ENCODE measurements around the gene SNED1.
"Not testable (repeated sequence)": the region's sequence is repeated elsewhere in the genome, so short reads cannot be mapped to it uniquely, and the experiment has no call there.

The SNED1 gene

DNA sequence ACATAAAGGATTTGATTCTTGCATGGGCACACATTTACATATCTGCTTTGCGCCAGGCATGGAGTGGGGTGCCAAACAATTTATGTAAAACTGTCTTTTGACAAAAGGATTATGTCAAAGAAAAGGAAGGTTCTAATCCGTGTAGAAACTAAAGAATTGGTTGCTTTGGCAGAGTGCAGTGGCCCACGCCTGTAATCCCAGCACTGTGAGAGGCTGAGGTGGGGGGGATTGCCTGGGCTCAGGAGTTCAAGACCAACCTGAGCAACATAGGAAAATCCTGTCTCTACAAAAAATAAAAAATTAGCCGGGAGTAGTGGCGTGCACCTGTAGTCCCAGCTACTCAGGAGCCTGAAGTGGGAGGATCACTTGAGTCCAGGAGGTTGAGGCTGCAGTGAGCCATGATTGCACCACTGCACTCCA lies 104.8 kb downstream of the SNED1 start:
- TF ChIP-seq, protein P1, sequence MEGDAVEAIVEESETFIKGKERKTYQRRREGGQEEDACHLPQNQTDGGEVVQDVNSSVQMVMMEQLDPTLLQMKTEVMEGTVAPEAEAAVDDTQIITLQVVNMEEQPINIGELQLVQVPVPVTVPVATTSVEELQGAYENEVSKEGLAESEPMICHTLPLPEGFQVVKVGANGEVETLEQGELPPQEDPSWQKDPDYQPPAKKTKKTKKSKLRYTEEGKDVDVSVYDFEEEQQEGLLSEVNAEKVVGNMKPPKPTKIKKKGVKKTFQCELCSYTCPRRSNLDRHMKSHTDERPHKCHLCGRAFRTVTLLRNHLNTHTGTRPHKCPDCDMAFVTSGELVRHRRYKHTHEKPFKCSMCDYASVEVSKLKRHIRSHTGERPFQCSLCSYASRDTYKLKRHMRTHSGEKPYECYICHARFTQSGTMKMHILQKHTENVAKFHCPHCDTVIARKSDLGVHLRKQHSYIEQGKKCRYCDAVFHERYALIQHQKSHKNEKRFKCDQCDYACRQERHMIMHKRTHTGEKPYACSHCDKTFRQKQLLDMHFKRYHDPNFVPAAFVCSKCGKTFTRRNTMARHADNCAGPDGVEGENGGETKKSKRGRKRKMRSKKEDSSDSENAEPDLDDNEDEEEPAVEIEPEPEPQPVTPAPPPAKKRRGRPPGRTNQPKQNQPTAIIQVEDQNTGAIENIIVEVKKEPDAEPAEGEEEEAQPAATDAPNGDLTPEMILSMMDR (IDR thresholded peaks at IDR 0.05; ENCODE audit: extremely low read depth, insufficient read depth, missing control alignments): no peak
- in situ Hi-C loops (cut with MboI; ENCODE audit: low pct_unique_long_range_greater_than_20kb, low sequenced_read_pairs, unreplicated experiment): no loop called here
- DNase-seq (ENCODE audit: low spot score): no peak

DNA sequence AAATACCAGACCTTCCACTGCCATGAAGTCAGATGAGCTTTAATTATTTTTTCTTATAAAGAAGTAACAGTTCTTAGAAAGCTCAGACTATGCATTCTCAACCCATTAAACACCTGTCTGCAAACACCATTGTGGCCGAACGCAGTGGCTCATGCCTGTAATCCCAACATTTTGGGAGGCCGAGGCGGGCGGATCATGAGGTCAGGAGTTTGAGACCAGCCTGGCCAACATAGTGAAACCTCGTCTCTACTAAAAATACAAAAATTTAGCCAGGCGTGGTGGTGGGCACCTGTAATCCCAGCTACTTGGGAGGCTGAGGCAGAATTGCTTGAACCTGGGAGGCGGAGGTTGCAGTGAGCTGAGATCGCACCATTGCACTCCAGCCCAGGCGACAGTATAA lies 106.2 kb downstream of the SNED1 start:
- in situ Hi-C loops (cut with MboI; ENCODE audit: low pct_unique_long_range_greater_than_20kb, low sequenced_read_pairs, unreplicated experiment); DNase-seq (ENCODE audit: low spot score): not testable (repeated sequence)

DNA sequence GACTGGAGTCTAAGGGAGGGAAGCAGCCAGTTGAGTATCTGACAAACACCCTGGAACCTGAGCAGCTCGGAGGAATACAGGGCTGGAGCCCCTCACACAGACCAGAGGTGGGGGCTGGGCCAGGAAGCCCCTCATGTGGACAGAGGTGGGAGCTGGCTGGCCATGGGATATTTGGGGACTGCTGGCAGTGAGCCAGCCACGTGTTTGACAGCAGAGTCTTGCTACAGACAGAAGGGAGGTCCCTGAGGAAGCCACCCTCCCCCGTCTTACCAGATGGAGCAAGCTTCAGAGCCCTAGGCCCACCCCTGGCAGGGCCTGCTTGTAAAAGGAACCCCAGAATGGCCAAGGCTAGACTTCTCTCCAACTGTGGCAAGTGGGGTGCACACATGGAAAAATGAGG lies 107.2 kb downstream of the SNED1 start:
- TF ChIP-seq, protein P1 (IDR thresholded peaks at IDR 0.05; ENCODE audit: extremely low read depth, insufficient read depth, missing control alignments): no peak
- no peak for DNase-seq (ENCODE audit: low spot score)
- in situ Hi-C loops (cut with MboI; ENCODE audit: low pct_unique_long_range_greater_than_20kb, low sequenced_read_pairs, unreplicated experiment): no loop called here

DNA sequence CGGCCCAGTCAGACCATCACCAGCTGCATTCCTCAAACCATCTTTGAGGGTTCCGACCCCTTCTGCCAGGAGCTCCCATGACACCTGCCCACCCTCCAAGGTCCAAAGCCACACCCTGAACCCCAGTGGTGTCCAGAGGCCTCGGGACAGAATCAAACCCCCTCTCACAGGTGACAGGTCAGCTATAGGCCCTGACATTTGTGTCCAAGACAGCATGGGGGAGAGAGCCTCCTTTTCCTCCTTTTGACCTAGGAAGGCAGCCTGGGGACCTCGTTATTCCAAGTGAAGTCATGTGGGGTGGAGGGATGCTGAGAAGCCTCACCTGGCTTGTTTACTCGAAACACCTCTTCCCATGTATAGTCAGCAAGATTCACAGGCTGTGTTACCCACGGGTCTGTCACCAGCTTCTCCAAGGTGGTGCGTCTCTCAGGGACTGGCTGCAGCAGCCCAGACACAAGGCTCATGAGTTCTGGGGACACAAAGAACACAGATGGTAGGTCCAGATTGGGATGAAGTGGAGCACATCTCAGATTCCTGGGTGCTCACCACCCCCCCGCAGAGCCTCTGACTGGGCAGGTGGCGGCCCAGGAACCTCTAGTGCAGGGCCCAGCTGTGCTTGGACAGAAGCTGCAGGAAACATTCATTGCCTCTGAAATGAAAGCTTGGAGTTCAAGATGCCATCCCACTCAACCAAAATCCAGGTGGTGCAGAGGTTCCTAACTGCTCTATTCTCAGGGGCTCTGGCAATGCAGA lies 108.8 kb downstream of the SNED1 start:
- in situ Hi-C loops (cut with MboI; ENCODE audit: low pct_unique_long_range_greater_than_20kb, low sequenced_read_pairs, unreplicated experiment): no loop called here
- TF ChIP-seq, protein P1 (IDR thresholded peaks at IDR 0.05; ENCODE audit: extremely low read depth, insufficient read depth, missing control alignments): no peak
- no peak for DNase-seq (ENCODE audit: low spot score)

DNA sequence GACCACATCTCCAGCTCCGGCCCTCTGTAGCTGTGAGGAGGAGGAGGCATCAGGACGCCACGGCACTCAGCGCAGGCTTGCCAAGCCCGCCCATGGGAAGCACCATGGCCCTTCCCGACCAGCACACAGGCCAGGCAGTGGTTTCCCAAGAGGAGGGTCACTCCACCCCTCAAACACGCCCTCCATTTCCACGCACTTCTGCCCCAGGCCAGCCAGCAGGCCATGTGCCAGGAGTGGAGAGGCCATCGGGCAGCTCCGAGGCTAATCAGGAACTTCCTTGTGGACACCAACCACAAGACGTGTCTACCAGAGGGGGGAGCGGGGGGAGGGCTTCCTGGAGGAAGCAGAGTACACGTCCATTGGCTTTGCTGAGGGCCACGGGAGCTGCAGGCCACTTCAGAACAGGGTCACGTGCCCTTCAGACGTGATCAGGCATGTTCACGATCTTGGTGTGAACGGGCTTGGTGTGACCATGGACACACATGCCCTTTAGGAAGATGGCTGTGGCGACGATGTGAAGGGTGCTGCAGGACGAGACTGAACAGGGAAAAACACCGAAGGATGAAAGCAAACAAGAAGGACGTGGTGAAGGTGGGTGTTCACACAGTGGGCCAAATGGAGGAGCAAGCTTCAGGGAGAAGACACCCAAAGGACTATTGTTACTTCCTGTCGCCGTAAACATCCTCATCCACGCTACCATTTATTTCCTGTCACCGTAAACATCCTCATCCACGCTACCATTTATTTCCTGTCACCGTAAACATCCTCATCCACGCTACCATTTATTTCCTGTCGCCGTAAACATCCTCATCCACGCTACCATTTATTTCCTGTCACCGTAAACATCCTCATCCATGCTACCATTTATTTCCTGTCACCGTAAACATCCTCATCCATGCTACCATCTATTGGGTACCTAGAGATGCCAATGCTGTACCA lies 110.1 kb downstream of the SNED1 start:
- DNase-seq (ENCODE audit: low spot score): no peak
- in situ Hi-C loops (cut with MboI; ENCODE audit: low pct_unique_long_range_greater_than_20kb, low sequenced_read_pairs, unreplicated experiment): no loop called here
- TF ChIP-seq, protein P1 (IDR thresholded peaks at IDR 0.05; ENCODE audit: extremely low read depth, insufficient read depth, missing control alignments): no peak

DNA sequence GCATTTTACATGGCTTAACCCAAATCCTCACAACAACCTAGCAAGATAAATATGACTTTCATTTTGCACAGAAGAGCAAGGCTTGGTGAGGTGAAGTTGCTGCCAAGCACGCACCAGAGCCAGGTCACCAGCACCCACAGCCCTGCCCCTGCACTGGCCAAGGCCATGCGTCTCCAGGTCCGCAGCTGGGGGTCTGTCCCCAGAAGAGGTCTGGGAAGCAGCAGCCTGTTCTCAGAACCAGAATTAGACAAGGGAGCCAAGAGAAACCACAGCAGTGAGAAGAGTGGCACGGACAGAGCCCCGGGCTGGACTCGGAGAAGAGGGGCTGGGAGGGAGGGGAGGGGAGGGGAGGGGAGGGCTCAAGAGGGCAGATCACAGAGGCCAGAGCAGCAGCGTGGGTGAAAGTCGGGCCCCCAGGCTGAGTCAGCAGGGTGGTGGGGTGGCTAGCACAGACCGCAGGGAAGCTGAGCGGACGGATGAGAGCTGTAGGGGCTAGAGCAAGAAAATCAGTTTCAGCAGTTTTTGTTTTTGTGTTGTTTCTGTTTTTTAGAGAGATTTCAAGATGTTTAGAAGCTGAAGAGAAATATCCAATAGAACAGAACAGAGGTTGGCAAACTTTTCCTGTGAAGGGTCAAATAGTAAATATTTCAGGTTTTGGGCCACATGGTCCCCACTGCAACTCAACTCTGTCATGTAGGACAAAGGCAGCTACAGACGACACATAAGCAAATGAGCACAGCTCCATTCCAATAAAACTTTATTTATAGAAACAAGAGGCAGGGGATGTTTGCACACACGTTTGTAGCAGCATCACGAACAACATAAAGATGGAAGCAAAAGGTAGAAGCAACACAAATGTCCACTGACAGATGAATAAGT lies 111.0 kb downstream of the SNED1 start:
- in situ Hi-C loops (cut with MboI; ENCODE audit: low pct_unique_long_range_greater_than_20kb, low sequenced_read_pairs, unreplicated experiment): no loop called here
- DNase-seq (ENCODE audit: low spot score): no peak
- TF ChIP-seq, protein P1 (IDR thresholded peaks at IDR 0.05; ENCODE audit: extremely low read depth, insufficient read depth, missing control alignments): no peak
